ENCODE data around the gene SLC6A11. TPM values are rescaled to one million over a fixed set of nuclear protein-coding genes. Genes with fewer than 3 reads are reported as not detected.

The SLC6A11 gene
- total RNA-seq, 6 experiments from 2014 or later, result 0.05 TPM; not detected in 5

- Mint-ChIP-seq H3K27me3 (ENCODE audit: insufficient read depth) (peaks cover 18% of the 10 kb centered on the region), H3K9me3 (no peaks in the 10 kb centered on the region), H3K4me1 (ENCODE audit: low read depth) (no peaks in the 10 kb centered on the region), H3K36me3 (ENCODE audit: low read depth) (no peaks in the 10 kb centered on the region), H3K4me3 (no peak overlapping the region), H3K27ac (no peak overlapping the region)
- DNase-seq, result no peak
- TF ChIP-seq, protein P1, sequence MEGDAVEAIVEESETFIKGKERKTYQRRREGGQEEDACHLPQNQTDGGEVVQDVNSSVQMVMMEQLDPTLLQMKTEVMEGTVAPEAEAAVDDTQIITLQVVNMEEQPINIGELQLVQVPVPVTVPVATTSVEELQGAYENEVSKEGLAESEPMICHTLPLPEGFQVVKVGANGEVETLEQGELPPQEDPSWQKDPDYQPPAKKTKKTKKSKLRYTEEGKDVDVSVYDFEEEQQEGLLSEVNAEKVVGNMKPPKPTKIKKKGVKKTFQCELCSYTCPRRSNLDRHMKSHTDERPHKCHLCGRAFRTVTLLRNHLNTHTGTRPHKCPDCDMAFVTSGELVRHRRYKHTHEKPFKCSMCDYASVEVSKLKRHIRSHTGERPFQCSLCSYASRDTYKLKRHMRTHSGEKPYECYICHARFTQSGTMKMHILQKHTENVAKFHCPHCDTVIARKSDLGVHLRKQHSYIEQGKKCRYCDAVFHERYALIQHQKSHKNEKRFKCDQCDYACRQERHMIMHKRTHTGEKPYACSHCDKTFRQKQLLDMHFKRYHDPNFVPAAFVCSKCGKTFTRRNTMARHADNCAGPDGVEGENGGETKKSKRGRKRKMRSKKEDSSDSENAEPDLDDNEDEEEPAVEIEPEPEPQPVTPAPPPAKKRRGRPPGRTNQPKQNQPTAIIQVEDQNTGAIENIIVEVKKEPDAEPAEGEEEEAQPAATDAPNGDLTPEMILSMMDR (IDR thresholded peaks at IDR 0.05), result no peak
Measured at GRCh38 chr3:10875914-10876313, 59.9 kb downstream of the SLC6A11 start.

DNA sequence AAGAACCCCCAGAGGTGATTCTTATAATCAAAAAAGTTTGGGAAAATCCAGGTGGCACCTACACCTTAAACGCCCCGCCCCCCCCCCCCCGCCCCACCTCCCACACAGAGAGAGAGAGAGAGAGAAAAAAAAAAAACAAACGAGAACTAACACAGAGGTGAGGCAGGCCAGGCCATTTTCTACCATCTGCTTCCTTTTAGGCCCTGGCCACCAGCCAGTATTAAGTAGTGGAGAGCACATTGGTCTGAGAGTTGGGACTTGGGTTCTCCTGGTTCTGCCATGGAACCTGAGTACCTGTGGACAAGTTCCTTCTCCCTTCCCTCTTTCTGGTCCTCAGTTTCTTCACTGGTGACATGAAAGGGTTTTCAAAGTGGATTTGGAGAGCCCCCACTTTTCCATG, 60.6 kb downstream of the SLC6A11 start:
- no peak overlapping the region for H3K27ac Mint-ChIP-seq
- H3K36me3 Mint-ChIP-seq (ENCODE audit: low read depth), result no peaks in the 10 kb centered on the region
- TF ChIP-seq, protein P1 (IDR thresholded peaks at IDR 0.05), result no peak
- H3K9me3 Mint-ChIP-seq, result no peaks in the 10 kb centered on the region
- no peak overlapping the region for H3K4me3 Mint-ChIP-seq
- H3K4me1 Mint-ChIP-seq (ENCODE audit: low read depth), result no peaks in the 10 kb centered on the region
- DNase-seq, result no peak
- H3K27me3 Mint-ChIP-seq (ENCODE audit: insufficient read depth), result peaks cover 18% of the 10 kb centered on the region

GRCh38 chr3:10882851-10883250, 66.8 kb downstream of the SLC6A11 start:
- no peaks in the 10 kb centered on the region for H3K4me1 Mint-ChIP-seq (ENCODE audit: low read depth)
- no peak for DNase-seq
- no peaks in the 10 kb centered on the region for H3K36me3 Mint-ChIP-seq (ENCODE audit: low read depth)
- H3K27me3 Mint-ChIP-seq (ENCODE audit: insufficient read depth), result peaks cover 22% of the 10 kb centered on the region
- TF ChIP-seq, protein P1 (IDR thresholded peaks at IDR 0.05), result no peak
- H3K9me3 Mint-ChIP-seq, result no peaks in the 10 kb centered on the region
- no peak overlapping the region for H3K27ac Mint-ChIP-seq
- H3K4me3 Mint-ChIP-seq, result no peak overlapping the region

- Mint-ChIP-seq H3K4me1 (ENCODE audit: low read depth) (no peaks in the 10 kb centered on the region), H3K9me3 (no peaks in the 10 kb centered on the region), H3K36me3 (ENCODE audit: low read depth) (no peaks in the 10 kb centered on the region), H3K4me3 (no peak overlapping the region), H3K27ac (no peak overlapping the region), H3K27me3 (ENCODE audit: insufficient read depth) (peaks cover 18% of the 10 kb centered on the region)
- TF ChIP-seq, protein P1 (IDR thresholded peaks at IDR 0.05), result peak; percentile 81
- no peak for DNase-seq
Measured at GRCh38 chr3:10883478-10884234, 67.6 kb downstream of the SLC6A11 start.

DNA sequence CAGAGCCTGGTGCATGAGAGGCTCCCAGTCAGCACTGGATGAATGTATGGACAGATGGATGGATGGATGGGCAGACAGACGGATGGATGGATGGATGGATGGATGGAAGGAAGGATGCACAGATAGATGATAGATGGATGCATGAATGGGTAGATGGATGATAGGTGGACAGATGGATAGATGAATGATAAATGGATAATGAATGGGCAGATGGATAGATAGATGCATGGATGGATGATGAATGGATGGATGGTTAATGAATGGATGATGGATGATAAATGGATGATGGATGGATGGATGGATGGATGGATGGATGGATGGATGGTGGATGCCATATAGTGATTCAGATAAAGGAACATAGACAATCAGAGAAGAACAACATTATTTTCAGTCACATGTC, 71.0 kb downstream of the SLC6A11 start:
- DNase-seq, result no peak
- Mint-ChIP-seq H3K27me3 (ENCODE audit: insufficient read depth) (peaks cover 10% of the 10 kb centered on the region), H3K36me3 (ENCODE audit: low read depth) (no peaks in the 10 kb centered on the region)

More for the DNA sequence above, 71.0 kb downstream of the SLC6A11 start:
- Mint-ChIP-seq H3K9me3 (peaks cover 10% of the 10 kb centered on the region; the same call in 1 of the 2 replicates), H3K4me1 (ENCODE audit: low read depth) (no peaks in the 10 kb centered on the region), H3K27ac (no peak overlapping the region), H3K4me3 (no peak overlapping the region)
- TF ChIP-seq, protein P1 (IDR thresholded peaks at IDR 0.05), result no peak
